Small intestine (tissue), 7 donors: ENCODE data around the gene ARHGAP24. TPM values are rescaled to one million over a fixed set of nuclear protein-coding genes. Genes with fewer than 3 reads are reported as not detected.
A peak's percentile ranks its signal among the peaks of the same experiment; 100 is the strongest.

Source experiments
- DNase-seq, 2 donors: peaks; one replicate each; pipeline versions ENCODE4 v3.0.0 to v3.0.0-alpha.2; 2013
- FAIRE-seq: peaks from 2 replicates; lab custom pipeline; 2012; peaks lifted over from hg19 to GRCh38; lab: Jason Lieb, UNC
- H3K27ac ChIP-seq, 3 donors: one replicate each; pipeline ENCODE4 v1.5.1; 2013; ENCODE audit warnings: low read length in 2 of 3, mild to moderate bottlenecking in 2 of 3, control low read depth in 1 of 3, inconsistent platforms in 1 of 3, low read depth in 1 of 3, moderate library complexity in 1 of 3
- H3K27me3 ChIP-seq, 3 donors: one replicate each; pipeline ENCODE4 v1.6.1; 2013; ENCODE audit warnings: low read length in 3 of 3, inconsistent platforms in 1 of 3; ENCODE audit not compliant: control insufficient read depth in 3 of 3, insufficient read depth in 3 of 3
- H3K36me3 ChIP-seq, 3 donors: one replicate each; pipeline ENCODE4 v1.6.1; 2013; ENCODE audit warnings: low read length in 3 of 3, inconsistent platforms in 1 of 3, low read depth in 1 of 3, mild to moderate bottlenecking in 1 of 3, moderate library complexity in 1 of 3; ENCODE audit not compliant: control insufficient read depth in 3 of 3, insufficient read depth in 2 of 3
- H3K4me1 ChIP-seq, 3 donors: one replicate each; pipeline ENCODE4 v1.6.1; 2013; ENCODE audit warnings: low read length in 2 of 3, inconsistent platforms in 1 of 3, low read depth in 1 of 3, mild to moderate bottlenecking in 1 of 3, moderate library complexity in 1 of 3; ENCODE audit not compliant: control insufficient read depth in 3 of 3, insufficient read depth in 2 of 3
- H3K4me3 ChIP-seq, 3 donors: one replicate each; pipeline ENCODE4 v1.5.1; 2013; ENCODE audit warnings: low read length in 3 of 3, control low read depth in 1 of 3, inconsistent platforms in 1 of 3, low read depth in 1 of 3, mild to moderate bottlenecking in 1 of 3, moderate library complexity in 1 of 3
- H3K9me3 ChIP-seq, 2 donors: one replicate each; pipeline ENCODE4 v1.6.1; 2013; ENCODE audit warnings: low read depth in 1 of 2, low read length in 1 of 2; ENCODE audit not compliant: control insufficient read depth in 2 of 2, insufficient read depth in 1 of 2
- WGBS, 3 donors: extraction: QIAGEN DNeasy Blood & Tissue Kit; methylation state at CpG; one replicate each; pipeline ENCODE4 v1.1.7; 2013; 5-methylcytosine and 5-hydroxymethylcytosine counted together
- polyA plus RNA-seq, 4 donors: library from polyadenylated mRNA; stranded (reverse) in 3 of 4; unstranded in 1 of 4; fragments of 200-250 nt in 3 of 4; fragments of 120-200 nt in 1 of 4; gene quantifications; one replicate each; pipeline versions ENCODE4 v1.2.1 to v1.2.3, GENCODE V29; 2013
- donor health status: healthy with polysubstance abuse.
- donor health status: control.
- donor health status: control.
- donor health status: Bipolar disorder and iron deficiency.
- donor health status: healthy.

Gene ARHGAP24
- polyA plus RNA-seq, 4 donors: 1.1 to 4.0 (median 3.8) TPM

DNA sequence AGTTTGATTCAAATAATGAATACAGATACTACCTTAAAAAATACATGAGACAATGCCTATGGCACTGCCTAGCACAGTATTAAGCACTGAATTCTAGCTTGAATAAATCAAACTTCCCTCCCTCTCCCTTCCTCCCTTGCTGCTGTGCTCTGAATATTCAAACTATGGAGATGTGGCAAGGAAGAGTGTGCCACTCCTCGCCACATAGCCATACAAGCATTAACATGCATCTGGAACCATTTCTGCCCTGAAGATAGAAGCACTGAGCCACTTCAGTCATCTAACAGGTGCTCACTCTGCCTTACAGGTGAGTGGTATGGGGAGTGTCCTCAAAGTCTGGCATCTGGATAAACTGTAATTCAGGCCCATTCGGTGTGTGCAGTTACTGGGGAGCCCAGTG lies 276.9 kb downstream of the ARHGAP24 start:
- Histone ChIP-seq H3K27ac (no peak overlapping the region), H3K36me3 (no peaks in the 10 kb centered on the region), H3K9me3 (no peaks in the 10 kb centered on the region), H3K4me3 (no peak overlapping the region), H3K27me3 (no peaks in the 10 kb centered on the region), H3K4me1 (no peaks in the 10 kb centered on the region)
- DNase-seq (no peak), FAIRE-seq (no peak)
- 64 to 84% (median 67%) methylated on average over 2 of the region's 2 CpGs for WGBS, 3 donors

DNA sequence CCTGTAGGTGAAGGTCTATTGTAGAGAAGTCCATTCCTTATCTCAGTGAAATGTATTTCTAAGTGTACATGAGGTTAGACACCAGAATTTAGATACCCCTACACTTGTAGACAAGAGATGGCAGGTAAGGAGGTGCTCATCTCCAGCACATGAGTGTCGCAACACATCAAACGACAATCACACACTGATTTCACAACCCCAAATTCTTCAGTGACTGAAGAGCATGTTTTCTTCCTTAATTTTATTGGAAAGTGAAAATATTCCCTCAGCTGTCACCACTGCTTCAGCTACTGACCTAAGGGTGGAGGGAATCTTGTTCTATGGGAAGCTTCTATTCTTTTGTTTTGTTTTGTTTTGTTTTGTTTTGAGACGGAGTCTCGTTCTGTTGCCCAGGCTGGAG lies 280.3 kb downstream of the ARHGAP24 start:
- no peaks in the 10 kb centered on the region for H3K36me3 ChIP-seq
- no peak overlapping the region for H3K4me3 ChIP-seq
- no peak overlapping the region for H3K27ac ChIP-seq
- H3K27me3 ChIP-seq: no peaks in the 10 kb centered on the region
- H3K9me3 ChIP-seq: no peaks in the 10 kb centered on the region
- WGBS, 3 donors: 70 to 90% (median 87%) methylated on average over 3 of the region's 4 CpGs
- FAIRE-seq: no peak
- no peaks in the 10 kb centered on the region for H3K4me1 ChIP-seq
- no peak for DNase-seq

DNA sequence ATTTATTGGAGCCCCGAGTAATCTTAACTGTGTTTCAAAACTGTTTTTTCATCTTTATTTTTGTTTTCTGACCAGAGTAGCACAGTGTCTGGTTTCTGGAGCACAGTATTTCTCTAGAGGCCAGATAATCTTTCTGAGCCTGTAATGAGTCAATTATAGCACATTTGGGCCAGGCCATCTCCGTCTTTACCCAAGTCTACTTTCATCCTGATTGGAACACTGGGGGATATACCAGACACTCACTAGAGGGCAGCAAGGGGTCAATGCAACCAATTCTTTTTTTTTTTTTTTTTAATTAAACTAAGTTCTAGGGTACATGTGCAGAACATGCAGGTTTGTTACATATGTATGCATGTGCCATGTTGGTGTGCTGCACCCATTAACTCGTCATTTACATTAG lies 282.0 kb downstream of the ARHGAP24 start:
- Histone ChIP-seq H3K27me3 (no peaks in the 10 kb centered on the region), H3K27ac (no peak overlapping the region), H3K36me3 (no peaks in the 10 kb centered on the region), H3K9me3 (no peaks in the 10 kb centered on the region), H3K4me3 (no peak overlapping the region), H3K4me1 (peaks cover 0 to 3% (median 0%) of the 10 kb centered on the region in 3 donors)
- no peak for FAIRE-seq
- 63 to 68% (median 66%) methylated on average over 2 to 3 of the region's 3 CpGs for WGBS, 3 donors
- peak; percentile 15 to 35 for DNase-seq

DNA sequence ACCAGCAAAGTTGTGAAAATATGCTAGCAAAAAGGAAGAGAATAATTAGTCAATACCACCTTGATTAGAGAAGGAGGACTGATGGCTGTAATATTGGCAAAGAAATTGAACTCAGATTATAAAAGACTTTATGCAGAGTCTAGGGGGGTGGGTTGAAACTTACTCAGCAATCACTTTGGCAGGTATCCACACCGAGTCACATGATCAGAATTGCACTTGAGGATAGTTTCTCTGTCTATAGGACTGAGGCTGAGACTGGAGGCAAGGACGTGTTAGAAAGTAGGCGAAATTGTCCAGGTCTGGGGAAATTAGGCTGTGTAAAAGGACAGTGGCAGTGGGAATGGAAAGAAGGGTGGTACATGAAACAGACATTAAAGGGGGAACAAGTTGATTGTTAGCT lies 284.4 kb downstream of the ARHGAP24 start:
- H3K4me1 ChIP-seq: peaks cover 0 to 3% (median 0%) of the 10 kb centered on the region in 3 donors
- no peak overlapping the region for H3K27ac ChIP-seq
- H3K36me3 ChIP-seq: no peaks in the 10 kb centered on the region
- FAIRE-seq: no peak
- H3K4me3 ChIP-seq: no peak overlapping the region
- DNase-seq: no peak
- H3K27me3 ChIP-seq: no peaks in the 10 kb centered on the region
- 85 to 98% (median 91%) methylated on average over 3 of the region's 3 CpGs for WGBS, 3 donors
- no peaks in the 10 kb centered on the region for H3K9me3 ChIP-seq

DNA sequence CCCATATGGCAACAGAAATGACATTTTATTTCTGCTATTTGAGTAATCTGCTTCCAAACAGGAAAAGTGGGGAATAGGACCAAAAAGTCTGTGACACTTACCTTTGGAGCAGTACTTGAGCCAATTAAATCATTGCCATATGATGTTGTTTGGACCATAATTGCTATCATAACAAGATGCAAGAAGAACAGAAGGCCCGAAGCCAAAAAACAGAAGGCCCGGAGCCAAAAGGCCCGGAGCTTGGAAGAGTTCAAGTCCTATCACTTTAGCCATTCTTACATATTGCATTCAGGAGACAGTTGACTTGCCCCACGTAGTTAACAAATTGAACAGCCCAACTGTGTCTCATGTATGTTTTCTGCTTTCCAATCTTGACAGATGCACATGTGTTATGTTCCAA lies 285.6 kb downstream of the ARHGAP24 start:
- Histone ChIP-seq H3K9me3 (no peaks in the 10 kb centered on the region), H3K27me3 (no peaks in the 10 kb centered on the region), H3K4me3 (no peak overlapping the region), H3K4me1 (peaks cover 0 to 3% (median 0%) of the 10 kb centered on the region in 3 donors), H3K36me3 (no peaks in the 10 kb centered on the region), H3K27ac (no peak overlapping the region)
- FAIRE-seq: no peak
- no peak for DNase-seq
- WGBS, 3 donors: 61 to 80% (median 78%) methylated on average over 4 of the region's 4 CpGs

DNA sequence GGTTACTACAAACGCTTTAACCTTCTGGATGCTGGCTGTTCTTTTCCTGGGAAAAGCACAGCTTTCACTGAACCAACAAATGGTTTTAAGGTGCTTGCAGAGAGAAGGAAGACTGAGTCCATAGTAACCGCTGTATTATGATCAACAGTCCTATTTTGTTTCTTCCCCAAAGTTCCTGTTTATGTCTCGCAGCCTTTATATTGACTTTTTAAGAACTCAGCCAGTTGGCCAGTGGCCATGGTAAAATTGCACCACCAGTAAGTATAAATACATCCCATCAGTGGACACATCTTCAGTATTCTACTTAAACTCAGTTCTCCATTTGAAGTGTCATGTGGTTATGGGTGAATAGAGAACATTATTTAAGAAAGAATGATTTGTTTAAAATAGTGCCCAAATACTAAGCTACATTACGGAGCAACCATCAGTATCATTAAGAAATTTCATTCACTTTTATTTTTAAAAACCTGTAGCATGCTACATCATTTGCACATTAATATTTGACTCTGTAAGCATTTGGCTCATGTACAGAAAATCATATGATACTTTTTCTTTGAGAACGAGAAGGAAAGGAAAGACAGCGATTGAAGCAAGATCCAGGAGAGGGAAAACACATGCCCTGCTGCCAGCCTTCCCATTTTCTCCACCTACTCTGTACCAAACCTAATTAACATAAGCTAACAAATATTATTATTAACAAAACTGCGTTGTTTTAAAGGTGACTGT lies 287.0 kb downstream of the ARHGAP24 start:
- no peaks in the 10 kb centered on the region for H3K9me3 ChIP-seq
- FAIRE-seq: no peak
- WGBS, 3 donors: 43 to 61% (median 57%) methylated on average over 7 of the region's 7 CpGs
- H3K27me3 ChIP-seq: no peaks in the 10 kb centered on the region
- H3K27ac ChIP-seq: peak overlapping the region in 1 of 3 donors; percentile 79
- H3K4me3 ChIP-seq: no peak overlapping the region
- peak in 1 of 2 donors; percentile 41 for DNase-seq
- H3K4me1 ChIP-seq: peaks cover 0 to 3% (median 0%) of the 10 kb centered on the region in 3 donors
- no peaks in the 10 kb centered on the region for H3K36me3 ChIP-seq

DNA sequence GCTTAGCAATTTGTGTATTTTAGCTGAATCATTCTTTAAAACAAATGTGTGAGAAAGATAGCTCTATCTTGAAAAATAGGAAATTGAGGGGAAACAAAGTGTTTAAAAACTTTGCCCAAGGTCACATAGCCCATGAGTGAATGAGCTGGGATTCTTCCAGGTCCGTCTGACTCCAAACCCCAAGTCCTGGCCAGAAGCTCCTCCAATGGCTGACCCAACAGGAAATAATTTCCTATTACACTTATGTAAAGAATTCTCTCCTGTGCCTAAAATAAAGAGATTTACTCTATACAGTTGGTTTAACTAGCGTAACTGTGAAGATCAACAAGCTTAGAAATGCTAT lies 287.6 kb downstream of the ARHGAP24 start:
- DNase-seq: no peak
- Histone ChIP-seq H3K27ac (peak overlapping the region in 1 of 3 donors; percentile 79), H3K4me1 (peaks cover 0 to 3% (median 0%) of the 10 kb centered on the region in 3 donors), H3K36me3 (no peaks in the 10 kb centered on the region), H3K9me3 (no peaks in the 10 kb centered on the region), H3K4me3 (no peak overlapping the region), H3K27me3 (no peaks in the 10 kb centered on the region)
- WGBS, 3 donors: 55 to 78% (median 67%) methylated on average over 2 of the region's 2 CpGs
- FAIRE-seq: no peak

DNA sequence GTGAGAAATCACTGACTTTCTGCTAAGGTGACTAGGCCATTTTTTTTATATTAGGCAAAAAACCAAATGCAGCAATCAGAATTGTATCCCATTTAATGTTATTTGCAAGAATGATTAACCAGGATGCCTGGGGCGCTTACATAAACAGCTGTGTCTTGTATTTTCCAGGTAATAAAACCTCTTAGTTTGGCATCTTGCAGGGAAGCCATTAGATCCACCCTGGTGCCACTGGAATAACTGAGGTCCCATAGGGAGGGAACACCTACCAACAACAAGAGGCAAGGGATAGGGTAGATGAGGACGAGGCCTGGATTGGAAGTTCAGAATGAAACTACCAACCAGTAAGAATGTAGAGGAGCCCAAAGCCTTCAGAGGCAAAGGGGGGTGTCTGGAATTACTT lies 288.3 kb downstream of the ARHGAP24 start:
- Histone ChIP-seq H3K36me3 (no peaks in the 10 kb centered on the region), H3K4me3 (no peak overlapping the region), H3K9me3 (no peaks in the 10 kb centered on the region), H3K27me3 (no peaks in the 10 kb centered on the region), H3K4me1 (peaks cover 0 to 3% (median 0%) of the 10 kb centered on the region in 3 donors), H3K27ac (no peak overlapping the region)
- DNase-seq: no peak
- FAIRE-seq: no peak
- WGBS, 3 donors: 33 to 40% (median 36%) methylated on average over 2 of the region's 2 CpGs

DNA sequence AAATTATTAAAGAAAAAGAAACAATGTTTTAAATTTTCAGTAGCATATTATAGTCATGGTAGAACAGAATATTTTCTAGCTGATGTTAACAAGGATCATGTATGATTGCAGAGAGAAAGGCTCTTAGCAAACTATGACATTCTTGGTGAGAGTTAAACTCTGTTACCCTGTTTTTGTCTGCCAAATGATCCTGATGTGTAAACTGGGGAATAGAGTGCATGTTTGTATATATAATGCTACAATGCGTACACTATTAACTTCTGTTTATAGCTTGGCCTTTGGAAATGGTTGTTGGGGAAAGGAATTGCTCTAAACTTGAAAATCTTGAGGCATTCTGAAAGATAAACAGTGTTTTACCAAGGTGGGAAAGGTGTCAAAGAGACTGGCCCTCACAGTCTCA lies 292.7 kb downstream of the ARHGAP24 start:
- no peak overlapping the region for H3K4me3 ChIP-seq
- no peaks in the 10 kb centered on the region for H3K9me3 ChIP-seq
- no peak overlapping the region for H3K27ac ChIP-seq
- H3K27me3 ChIP-seq: no peaks in the 10 kb centered on the region
- no peaks in the 10 kb centered on the region for H3K4me1 ChIP-seq
- no peaks in the 10 kb centered on the region for H3K36me3 ChIP-seq
- DNase-seq (no peak), FAIRE-seq (no peak)
- WGBS, 3 donors: 85 to 97% (median 85%) methylated on average over 1 of the region's 1 CpG
